Nephron progenitor cell (in vitro differentiated cells): ENCODE measurements around the gene PLA2G4A.

Experiments used
- DNase-seq: peaks from one replicate; pipeline ENCODE4 v3.0.0; 2021
- H3K27ac Mint-ChIP-seq: 2 replicates; pipeline ENCODE4 v1.8.0; 2021; ENCODE audit warnings: mild to moderate bottlenecking, moderate library complexity, mixed read lengths
- H3K27me3 Mint-ChIP-seq: 2 replicates; pipeline ENCODE4 v1.8.0; 2021; ENCODE audit warnings: mild to moderate bottlenecking, low read depth, mixed read lengths; ENCODE audit not compliant: poor library complexity
- H3K36me3 Mint-ChIP-seq: 2 replicates; pipeline ENCODE4 v1.8.0; 2021; ENCODE audit warnings: low read depth, mixed read lengths
- H3K4me1 Mint-ChIP-seq: 2 replicates; pipeline ENCODE4 v1.8.0; 2021; ENCODE audit warnings: mixed read lengths
- H3K4me3 Mint-ChIP-seq: 2 replicates; pipeline ENCODE4 v1.8.0; 2021; ENCODE audit warnings: mild to moderate bottlenecking, moderate library complexity, mixed read lengths
- H3K9me3 Mint-ChIP-seq: 2 replicates; pipeline ENCODE4 v1.8.0; 2021; ENCODE audit warnings: mild to moderate bottlenecking, moderate library complexity, mixed read lengths
- CTCF ChIP-seq: fragments of 200-600 bp; sonication (generic); IDR thresholded peaks from 2 replicates; pipeline ENCODE4 v1.5.0; 2021; ENCODE audit warnings: antibody characterized with exemption

Gene PLA2G4A

DNA sequence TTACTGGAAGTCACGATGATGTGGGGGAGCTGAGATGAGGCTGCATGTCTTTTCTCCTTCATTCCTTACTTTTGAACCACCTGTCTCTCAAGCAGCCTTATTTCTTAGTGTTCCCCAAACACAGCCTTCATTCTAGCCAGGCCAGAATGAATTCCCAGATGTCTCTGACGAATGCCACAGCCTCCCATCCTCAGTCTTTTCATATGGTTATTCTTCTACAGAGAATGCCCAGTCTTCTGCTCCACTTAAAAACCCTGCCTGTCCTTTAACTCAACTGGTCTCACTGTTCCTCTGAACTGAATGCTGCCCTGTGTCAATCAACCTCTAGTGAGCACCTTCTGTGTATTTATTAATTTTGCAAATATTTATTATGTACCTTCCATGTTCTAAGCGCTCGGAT is 156.2 kb downstream of the PLA2G4A start:
- no peak for TF ChIP-seq CTCF
- no peaks in the 10 kb centered on the region for H3K27me3 Mint-ChIP-seq
- no peaks in the 10 kb centered on the region for H3K36me3 Mint-ChIP-seq
- H3K27ac Mint-ChIP-seq, result no peak overlapping the region
- no peaks in the 10 kb centered on the region for H3K4me1 Mint-ChIP-seq
- no peak for DNase-seq
- no peak overlapping the region for H3K4me3 Mint-ChIP-seq
- H3K9me3 Mint-ChIP-seq, result no peaks in the 10 kb centered on the region

DNA sequence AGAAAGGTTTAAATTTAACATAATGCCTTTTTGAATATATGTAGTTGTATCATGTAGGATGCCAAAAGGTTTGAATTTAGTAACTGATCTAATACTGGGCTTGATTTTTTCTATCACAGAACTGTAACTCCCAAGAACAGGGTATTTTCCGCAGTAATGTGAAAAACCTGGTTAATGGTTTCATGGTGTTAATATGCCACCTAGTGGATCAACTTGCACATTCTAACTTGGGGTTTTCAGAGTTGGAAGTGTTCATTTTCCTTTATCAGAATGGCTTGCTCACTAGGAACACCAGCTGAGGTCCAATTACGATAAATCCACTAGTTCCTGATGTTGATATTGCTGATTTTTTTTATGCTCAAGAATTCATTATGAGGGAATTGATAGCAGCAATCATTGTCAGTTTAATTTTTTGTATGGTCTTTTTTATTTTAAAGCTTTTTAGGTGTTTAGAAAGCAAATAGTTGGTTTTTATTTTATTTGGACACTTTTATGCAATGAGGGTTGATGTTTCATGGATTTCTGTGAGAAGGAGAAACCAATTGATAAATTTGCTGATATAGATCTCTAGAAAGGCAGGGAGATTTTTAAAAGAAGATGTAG is 157.2 kb downstream of the PLA2G4A start:
- H3K4me3 Mint-ChIP-seq, result no peak overlapping the region
- H3K27ac Mint-ChIP-seq, result no peak overlapping the region
- H3K9me3 Mint-ChIP-seq, result no peaks in the 10 kb centered on the region
- TF ChIP-seq CTCF, result peak; percentile 64
- no peaks in the 10 kb centered on the region for H3K36me3 Mint-ChIP-seq
- H3K27me3 Mint-ChIP-seq, result no peaks in the 10 kb centered on the region
- no peaks in the 10 kb centered on the region for H3K4me1 Mint-ChIP-seq
- peak; percentile 15 for DNase-seq

- no peaks in the 10 kb centered on the region for H3K36me3 Mint-ChIP-seq
- DNase-seq, result no peak
- no peaks in the 10 kb centered on the region for H3K27me3 Mint-ChIP-seq
- H3K4me1 Mint-ChIP-seq, result no peaks in the 10 kb centered on the region
- H3K9me3 Mint-ChIP-seq, result no peaks in the 10 kb centered on the region
- no peak for TF ChIP-seq CTCF
- no peak overlapping the region for H3K4me3 Mint-ChIP-seq
- no peak overlapping the region for H3K27ac Mint-ChIP-seq
These were observed 158.3 kb downstream of the PLA2G4A start for GRCh38 chr1:186987065-186987464.

GRCh38 chr1:186987769-186988168 is 159.0 kb downstream of the PLA2G4A start:
- Mint-ChIP-seq H3K9me3 (no peaks in the 10 kb centered on the region), H3K27ac (no peak overlapping the region), H3K4me3 (no peak overlapping the region), H3K27me3 (no peaks in the 10 kb centered on the region), H3K4me1 (no peaks in the 10 kb centered on the region), H3K36me3 (no peaks in the 10 kb centered on the region)
- peak; percentile 27 for TF ChIP-seq CTCF
- DNase-seq, result no peak

GRCh38 chr1:186993996-186994395 is 165.2 kb downstream of the PLA2G4A start:
- no peaks in the 10 kb centered on the region for H3K36me3 Mint-ChIP-seq
- H3K27ac Mint-ChIP-seq, result no peak overlapping the region
- TF ChIP-seq CTCF, result no peak
- no peaks in the 10 kb centered on the region for H3K27me3 Mint-ChIP-seq
- H3K4me1 Mint-ChIP-seq, result no peaks in the 10 kb centered on the region
- H3K9me3 Mint-ChIP-seq, result no peaks in the 10 kb centered on the region
- no peak overlapping the region for H3K4me3 Mint-ChIP-seq
- no peak for DNase-seq

- H3K27ac Mint-ChIP-seq, result no peak overlapping the region
- no peaks in the 10 kb centered on the region for H3K36me3 Mint-ChIP-seq
- H3K4me1 Mint-ChIP-seq, result no peaks in the 10 kb centered on the region
- H3K27me3 Mint-ChIP-seq, result no peaks in the 10 kb centered on the region
- H3K9me3 Mint-ChIP-seq, result no peaks in the 10 kb centered on the region
- no peak for DNase-seq
- no peak overlapping the region for H3K4me3 Mint-ChIP-seq
- no peak for TF ChIP-seq CTCF
These were observed 166.1 kb downstream of the PLA2G4A start for GRCh38 chr1:186994897-186995296.
